COLO668 (cell line): ENCODE data around the gene EPB41.

Experiments used
- DNase-seq: peaks from one replicate; lab custom pipeline; 2025; ENCODE audit not compliant: unreplicated experiment; lab: John Stamatoyannopoulos, UW

The EPB41 gene

GRCh38 chr1:28973596-28974421 lies 59.4 kb downstream of the EPB41 start:
- DNase-seq, result no peak

GRCh38 chr1:28974432-28974831 lies 60.1 kb downstream of the EPB41 start:
- DNase-seq, result no peak

DNA sequence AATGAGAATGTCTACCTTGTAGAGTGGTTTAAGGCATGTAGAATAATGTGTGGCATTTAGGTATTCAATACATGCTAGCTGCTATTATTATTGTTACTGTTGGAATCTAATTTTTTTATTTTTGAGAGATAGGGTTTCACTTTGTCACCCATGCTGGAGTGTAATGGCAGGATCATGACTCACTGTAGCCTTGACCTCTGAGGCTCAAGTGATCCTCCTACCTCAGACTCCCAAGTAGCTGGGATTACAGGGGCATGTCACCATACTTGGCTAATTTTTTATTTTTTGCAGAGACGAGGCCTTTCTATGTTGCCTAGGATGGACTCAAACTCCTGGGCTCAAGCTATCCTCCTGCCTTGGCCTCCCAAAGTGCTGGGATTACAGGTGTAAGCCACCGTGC lies 61.9 kb downstream of the EPB41 start:
- DNase-seq, result no peak

- no peak for DNase-seq
These were observed 66.8 kb downstream of the EPB41 start for GRCh38 chr1:28981210-28981609.

DNA sequence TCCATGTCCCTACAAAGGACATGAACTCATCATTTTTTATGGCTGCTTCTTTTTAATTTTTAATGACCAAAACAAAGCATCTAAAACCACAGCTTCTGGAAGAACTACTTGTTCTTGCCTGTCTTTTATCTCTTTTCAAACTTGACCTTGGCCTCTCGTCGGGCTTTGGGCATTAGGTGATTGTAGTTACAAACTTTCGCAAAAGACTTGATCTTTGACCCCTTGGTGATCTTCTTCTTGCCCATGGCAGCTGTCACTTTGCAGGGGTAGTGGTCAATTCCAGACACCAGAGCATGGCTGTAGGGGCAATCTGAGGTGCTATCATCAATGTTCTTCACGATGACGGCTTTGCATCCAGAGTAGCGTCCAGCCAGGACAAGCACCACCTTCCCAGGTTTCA lies 67.8 kb downstream of the EPB41 start:
- no peak for DNase-seq

- no peak for DNase-seq
These were observed 68.7 kb downstream of the EPB41 start for GRCh38 chr1:28983091-28983490.

GRCh38 chr1:28983509-28984310 lies 69.3 kb downstream of the EPB41 start:
- DNase-seq, result no peak

DNA sequence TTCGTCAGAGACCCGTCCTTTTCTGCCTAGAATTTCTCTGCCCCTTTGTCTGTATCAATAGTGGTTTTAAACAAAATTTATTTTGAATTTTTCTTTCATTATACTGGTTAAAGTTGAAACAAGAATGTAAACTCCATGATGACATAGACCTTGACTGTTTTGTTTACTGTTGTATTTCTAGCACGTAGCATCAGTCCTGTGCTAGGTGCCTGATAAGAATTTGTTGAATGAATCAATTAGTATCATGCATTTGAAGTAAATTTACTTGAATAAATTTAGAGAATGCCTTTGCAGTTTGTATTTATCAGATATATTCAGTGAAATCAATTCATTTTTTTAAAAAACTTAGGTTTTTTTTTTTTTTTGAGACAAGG lies 69.9 kb downstream of the EPB41 start:
- DNase-seq, result no peak

GRCh38 chr1:28985427-28985826 lies 71.1 kb downstream of the EPB41 start:
- DNase-seq, result no peak

DNA sequence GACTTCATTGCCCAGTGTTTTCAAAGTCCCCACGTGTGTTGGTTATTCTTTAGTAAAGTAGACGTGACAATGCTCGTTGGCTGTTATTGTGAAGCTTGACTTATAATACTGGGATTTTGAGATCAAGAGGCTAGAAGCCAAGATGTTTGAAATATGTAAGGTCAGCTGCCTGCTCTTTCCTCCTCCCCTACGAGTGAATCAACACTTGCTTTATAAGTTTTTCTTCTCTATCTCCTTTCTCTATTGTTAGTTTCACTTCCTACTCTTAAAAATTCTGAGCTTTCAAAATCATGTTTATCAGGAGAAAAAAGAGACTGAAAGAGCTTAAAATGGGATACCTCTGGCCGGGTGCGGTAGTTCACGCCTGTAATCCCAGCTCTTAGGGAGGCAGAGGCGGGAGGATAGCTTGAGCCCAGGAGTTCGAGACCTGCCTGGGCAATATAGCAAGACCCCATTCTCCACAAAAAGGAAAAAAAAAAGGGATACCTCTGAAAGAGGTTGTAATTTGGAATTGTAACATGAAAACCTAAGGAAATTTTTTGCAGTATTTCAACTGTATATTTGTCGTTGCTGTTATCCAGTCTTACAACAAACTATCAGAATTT lies 72.0 kb downstream of the EPB41 start:
- DNase-seq, result no peak

GRCh38 chr1:29002792-29003191 lies 88.4 kb downstream of the EPB41 start:
- no peak for DNase-seq

DNA sequence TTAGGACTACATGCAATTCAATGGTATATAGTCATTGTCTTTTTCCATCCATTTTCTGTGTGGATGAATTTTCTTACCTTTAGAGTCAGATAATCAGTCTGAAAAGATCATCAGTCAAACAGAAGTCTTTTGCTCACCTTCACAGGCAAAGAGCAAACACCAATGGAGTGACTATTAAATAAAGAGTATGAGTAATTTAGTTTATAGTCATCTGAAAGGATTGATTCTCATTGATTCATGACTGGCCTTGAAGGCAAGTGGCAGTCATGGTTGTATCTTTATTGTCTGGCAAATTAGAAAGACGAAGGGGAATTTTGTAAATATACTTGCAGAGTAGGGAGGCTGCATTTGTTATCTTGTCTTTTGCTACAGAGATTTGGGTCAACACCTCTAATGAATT lies 89.9 kb downstream of the EPB41 start:
- DNase-seq, result no peak

GRCh38 chr1:29004798-29005197 lies 90.4 kb downstream of the EPB41 start:
- no peak for DNase-seq

DNA sequence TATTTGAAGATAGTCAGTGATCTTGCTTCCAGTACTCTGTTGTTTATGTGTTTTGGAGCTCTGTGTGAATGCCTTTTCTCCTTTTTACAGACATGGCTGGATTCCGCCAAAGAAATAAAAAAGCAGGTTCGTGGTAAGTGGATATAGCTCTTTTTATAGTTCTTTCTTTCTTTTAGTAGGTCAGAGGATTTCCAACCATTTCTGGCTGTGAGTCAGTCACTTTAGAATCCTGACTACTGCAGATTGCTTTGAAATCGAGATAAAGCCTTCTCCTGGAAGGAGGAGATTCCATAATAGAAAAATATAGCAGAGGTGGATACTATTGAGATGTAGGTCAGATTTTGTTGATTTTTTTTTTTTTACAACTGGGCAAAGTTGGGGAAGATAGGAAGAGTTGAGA lies 97.4 kb downstream of the EPB41 start:
- DNase-seq, result no peak

DNA sequence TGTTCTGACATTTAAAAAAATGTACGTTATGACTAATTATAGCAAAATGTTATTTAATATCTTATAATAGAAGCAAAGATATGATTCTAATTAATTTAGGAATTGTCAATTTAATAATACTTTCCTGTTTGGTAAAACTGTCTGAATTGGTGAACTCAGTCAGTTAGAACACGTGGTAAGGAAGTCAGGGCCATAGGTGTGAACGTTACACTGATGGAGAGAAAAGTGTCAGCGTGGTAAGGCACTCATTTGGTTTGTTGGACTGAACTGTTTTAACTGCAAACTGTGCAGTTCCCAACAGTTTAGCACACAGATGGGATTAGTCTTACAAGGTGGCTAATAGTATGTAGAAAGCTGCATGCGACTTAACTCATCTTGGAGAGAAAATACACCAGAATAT lies 102.9 kb downstream of the EPB41 start:
- no peak for DNase-seq

GRCh38 chr1:29017975-29018712 lies 103.8 kb downstream of the EPB41 start:
- DNase-seq, result no peak

GRCh38 chr1:29022620-29023019 lies 108.3 kb downstream of the EPB41 start:
- DNase-seq, result no peak

DNA sequence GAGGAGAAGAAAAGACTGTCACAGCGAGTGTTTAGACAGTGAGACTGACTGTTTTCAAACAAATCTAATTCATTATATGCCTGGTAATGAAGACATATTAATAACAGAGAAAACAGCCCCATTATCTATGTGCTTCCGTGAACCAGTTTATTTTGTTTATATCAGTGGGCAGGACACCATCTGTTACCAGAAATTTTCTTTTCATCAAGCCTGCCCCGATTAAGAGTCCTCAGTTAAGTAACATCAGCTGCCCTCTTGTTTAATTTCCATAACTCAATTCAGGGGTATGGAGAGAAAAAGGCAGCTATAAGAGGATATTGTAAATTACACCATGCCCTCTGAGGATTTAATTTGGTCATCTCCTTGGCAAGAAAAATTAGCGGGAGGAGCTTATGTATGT lies 115.3 kb downstream of the EPB41 start:
- DNase-seq, result no peak

DNA sequence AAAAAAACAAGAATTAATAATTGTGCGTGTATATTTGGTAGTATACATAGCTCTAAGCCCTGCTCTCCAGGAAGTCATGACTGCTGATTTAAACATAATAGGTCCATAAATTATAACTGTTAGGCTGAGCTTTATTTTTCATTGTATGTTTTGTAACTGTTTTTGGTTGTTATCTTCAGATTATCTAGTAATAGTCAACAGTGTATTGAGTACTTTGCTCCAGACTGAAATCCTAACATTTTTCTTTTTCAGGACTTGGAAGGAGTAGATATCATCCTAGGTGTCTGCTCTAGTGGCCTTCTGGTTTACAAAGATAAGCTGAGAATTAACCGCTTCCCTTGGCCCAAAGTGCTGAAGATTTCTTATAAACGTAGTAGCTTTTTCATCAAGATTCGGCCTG lies 118.5 kb downstream of the EPB41 start:
- DNase-seq, result no peak

GRCh38 chr1:29033829-29034466 lies 119.6 kb downstream of the EPB41 start:
- DNase-seq, result no peak
